HepG2 (cell line): ENCODE data around the gene GCHFR. TPM values are rescaled to one million over a fixed set of nuclear protein-coding genes. Genes with fewer than 3 reads are reported as not detected.
A peak's percentile ranks its signal among the peaks of the same experiment; 100 is the strongest.

Source experiments
- ATAC-seq: fragments of 200-7000 bp; cut with Tn5 transposase; 3 replicates; pipeline ENCODE4 v1.9.1; 2020; ENCODE audit warnings: mild to moderate bottlenecking, moderate library complexity
- BruUV-seq: library from RNA; stranded (reverse); fragments of 400-500 nt; replicated peaks from 2 replicates; lab custom pipeline; 2021; lab: Mats Ljungman, UMichigan
- CTCF ChIA-PET: fragments of 300-600 bp; formaldehyde crosslinking; extraction: SDS; loops from one replicate; lab custom pipeline; 2021; ENCODE audit warnings: low total read pairs, inconsistent platforms, low intra/inter-chr PET ratio; lab: Yijun Ruan, JAX
- POLR2A ChIA-PET: fragments of 350-600 bp; sonication (Branson Sonifier 250); formaldehyde crosslinking; loops from one replicate; lab custom pipeline; 2020; ENCODE audit warnings: antibody characterized with exemption, inconsistent platforms; lab: Yijun Ruan, JAX
- DNase-seq: peaks from one replicate; pipeline ENCODE4 v3.0.0-alpha.2; 2015; ENCODE audit warnings: low spot score
- FAIRE-seq: peaks from 3 replicates; lab custom pipeline; 2011; peaks lifted over from hg19 to GRCh38; lab: Jason Lieb, UNC
- H2AFZ ChIP-seq: one replicate; pipeline ENCODE4 v1.6.1; 2011; ENCODE audit warnings: low read length, inconsistent platforms
- H3K27ac ChIP-seq: fragments of 300-600 bp; 3 replicates; pipeline ENCODE4 v1.8.0; 2011; ENCODE audit warnings: mixed run types, mild to moderate bottlenecking, mixed read lengths, low read length, inconsistent platforms; ENCODE audit not compliant: insufficient read depth; ENCODE audit errors: extremely low read length
- H3K27me3 ChIP-seq, 2 experiments: fragments of 200-600 bp in 1 of 2; 2 replicates in 1 of 2; 3 replicates in 1 of 2; pipeline versions ENCODE4 v1.6.0 to v1.8.0; 2011; ENCODE audit warnings: low read length in 2 of 2, mild to moderate bottlenecking in 2 of 2, moderate library complexity in 2 of 2, inconsistent platforms in 1 of 2; ENCODE audit not compliant: insufficient read depth in 2 of 2, control insufficient read depth in 1 of 2
- H3K36me3 ChIP-seq, 2 experiments: fragments of 200-600 bp in 1 of 2; replicated peaks in 1 of 2; 2 replicates in 1 of 2; 3 replicates in 1 of 2; pipeline versions ENCODE4 v1.5.1 to v1.8.0; 2011; ENCODE audit warnings: low read length in 2 of 2, inconsistent platforms in 1 of 2; ENCODE audit not compliant: insufficient read depth in 2 of 2, control insufficient read depth in 1 of 2
- H3K4me1 ChIP-seq: 2 replicates; pipeline ENCODE4 v1.5.1; 2012; ENCODE audit warnings: low read length, inconsistent platforms; ENCODE audit not compliant: insufficient read depth
- H3K4me2 ChIP-seq: 2 replicates; pipeline ENCODE4 v1.6.0; 2011; ENCODE audit warnings: low read depth, low read length, inconsistent platforms
- H3K4me3 ChIP-seq, 3 experiments: fragments of 200-600 bp in 1 of 3; sonication (generic), shearing (Covaris generic) in 1 of 3; replicated peaks in 1 of 3; 2 replicates each; pipeline ENCODE4 v1.5.1; 2011 to 2016; ENCODE audit warnings: low read length in 3 of 3, inconsistent platforms in 2 of 3, low read depth in 2 of 3, mild to moderate bottlenecking in 2 of 3, control low read depth in 1 of 3, mixed read lengths in 1 of 3; ENCODE audit not compliant: insufficient read depth in 1 of 3
- H3K79me2 ChIP-seq: one replicate; pipeline ENCODE4 v1.6.1; 2011; ENCODE audit warnings: low read length, inconsistent platforms; ENCODE audit not compliant: insufficient read depth
- H3K9ac ChIP-seq: 2 replicates; pipeline ENCODE4 v1.6.0; 2011; ENCODE audit warnings: mild to moderate bottlenecking, low read depth, low read length, inconsistent platforms; ENCODE audit not compliant: insufficient read depth
- H3K9me3 ChIP-seq: 2 replicates; pipeline ENCODE4 v1.5.1; 2012; ENCODE audit warnings: mild to moderate bottlenecking, low read length
- H4K20me1 ChIP-seq: 2 replicates; pipeline ENCODE4 v1.6.0; 2011; ENCODE audit warnings: inconsistent platforms, mild to moderate bottlenecking, low read length, moderate library complexity; ENCODE audit not compliant: insufficient read depth
- ADNP ChIP-seq: sonication (generic); formaldehyde crosslinking; IDR thresholded peaks from 2 replicates; pipeline ENCODE4 v1.4.0; 2020; ENCODE audit warnings: missing genetic modification reagents
- ARID3A ChIP-seq: IDR thresholded peaks from 2 replicates; pipeline ENCODE4 v1.6.1; 2012; ENCODE audit warnings: low read depth, low read length, improper control_type of control experiment
- ARNT2 ChIP-seq: sonication (generic); formaldehyde crosslinking; IDR thresholded peaks from 2 replicates; pipeline ENCODE4 v1.8.0; 2022; ENCODE audit warnings: mild to moderate bottlenecking, low read depth, missing genetic modification reagents, moderate library complexity
- HNF4A ChIP-seq: sonication (generic); formaldehyde crosslinking; IDR thresholded peaks from 2 replicates; pipeline ENCODE4 v1.4.0; 2020; ENCODE audit warnings: missing genetic modification reagents
- MTF1 ChIP-seq: sonication (generic); formaldehyde crosslinking; IDR thresholded peaks from 2 replicates; pipeline ENCODE4 v1.5.0; 2020; ENCODE audit warnings: missing genetic modification reagents
- PAWR ChIP-seq: sonication (generic); formaldehyde crosslinking; IDR thresholded peaks from 2 replicates; pipeline ENCODE4 v1.4.0; 2020; ENCODE audit warnings: missing genetic modification reagents, mild to moderate bottlenecking, borderline replicate concordance
- STAT5B ChIP-seq: sonication (generic); formaldehyde crosslinking; IDR thresholded peaks from 2 replicates; pipeline ENCODE4 v1.4.0; 2020; ENCODE audit warnings: missing genetic modification reagents
- YEATS4 ChIP-seq: sonication (generic); formaldehyde crosslinking; IDR thresholded peaks from 2 replicates; pipeline ENCODE4 v1.4.0; 2020; ENCODE audit warnings: missing genetic modification reagents, borderline replicate concordance
- ZFY ChIP-seq: sonication (generic); formaldehyde crosslinking; IDR thresholded peaks from 2 replicates; pipeline ENCODE4 v1.4.0; 2020; ENCODE audit warnings: missing genetic modification reagents
- WGBS: methylation state at CpG from one replicate; pipeline ENCODE4 v1.1.6; 2017; ENCODE audit warnings: low lambda C conversion rate; 5-methylcytosine and 5-hydroxymethylcytosine counted together
- in situ Hi-C: cut with HindIII; loops from 2 replicates; pipeline ENCODE4 v1.10.0; 2017; ENCODE audit warnings: low pct_unique_long_range_greater_than_20kb; ENCODE audit not compliant: extremely low pct_ligation_motif_present
- intact Hi-C: fragments of 100-400 bp; cut with micrococcal nuclease; formaldehyde crosslinking; loops from one replicate; pipeline ENCODE4 v1.10.0; 2022; ENCODE audit not compliant: unreplicated experiment
- polyA plus RNA-seq, 8 experiments: library from polyadenylated mRNA; depleted of rRNA in 3 of 8; stranded (reverse) in 7 of 8; unstranded in 1 of 8; fragments of >200 nt; fragmentation: Illumina TruSeq in 4 of 8; extraction: Trizol in 4 of 8; gene quantifications; 2 replicates each; pipeline versions ENCODE4 v1.2.1 to v1.2.3, GENCODE V29; 2011 to 2016; ENCODE audit warnings: low read depth in 4 of 8, missing spikeins in 1 of 8, mixed read lengths in 1 of 8; ENCODE audit not compliant: insufficient read depth in 1 of 8
- total RNA-seq, 5 experiments: library from RNA; depleted of rRNA; stranded (reverse); fragments of >200 nt; fragmentation: Illumina TruSeq; extraction: Trizol; gene quantifications; 2 replicates each; pipeline ENCODE4 v1.2.3, GENCODE V29; 2016; ENCODE audit warnings: low read depth in 1 of 5
- TF ChIP-seq, protein P1 (sequence below): sonication (generic); formaldehyde crosslinking; IDR thresholded peaks from 2 replicates; pipeline ENCODE4 v1.4.0; 2020; ENCODE audit warnings: low read depth, missing genetic modification reagents
- TF ChIP-seq, protein P2 (sequence below): sonication (generic); formaldehyde crosslinking; IDR thresholded peaks from 2 replicates; pipeline ENCODE4 v1.8.0; 2022; ENCODE audit warnings: mild to moderate bottlenecking, missing genetic modification reagents
- TF ChIP-seq, protein P3 (sequence below): sonication (generic); formaldehyde crosslinking; IDR thresholded peaks from 2 replicates; pipeline ENCODE4 v1.5.0; 2020; ENCODE audit warnings: mild to moderate bottlenecking, missing genetic modification reagents

Gene GCHFR
- total and polyA plus RNA-seq, 2 of the 13 experiments (the other 11 are each of a cell fraction or from before 2014, with no cell fraction given) = 51.5 to 92.4 TPM

GRCh38 chr15:40807028-40807887 lies 43.4 kb downstream of the GCHFR start, which contains the start of the genes DNAJC17 and ZFYVE19 (continued):
- TF ChIP-seq, protein P1, sequence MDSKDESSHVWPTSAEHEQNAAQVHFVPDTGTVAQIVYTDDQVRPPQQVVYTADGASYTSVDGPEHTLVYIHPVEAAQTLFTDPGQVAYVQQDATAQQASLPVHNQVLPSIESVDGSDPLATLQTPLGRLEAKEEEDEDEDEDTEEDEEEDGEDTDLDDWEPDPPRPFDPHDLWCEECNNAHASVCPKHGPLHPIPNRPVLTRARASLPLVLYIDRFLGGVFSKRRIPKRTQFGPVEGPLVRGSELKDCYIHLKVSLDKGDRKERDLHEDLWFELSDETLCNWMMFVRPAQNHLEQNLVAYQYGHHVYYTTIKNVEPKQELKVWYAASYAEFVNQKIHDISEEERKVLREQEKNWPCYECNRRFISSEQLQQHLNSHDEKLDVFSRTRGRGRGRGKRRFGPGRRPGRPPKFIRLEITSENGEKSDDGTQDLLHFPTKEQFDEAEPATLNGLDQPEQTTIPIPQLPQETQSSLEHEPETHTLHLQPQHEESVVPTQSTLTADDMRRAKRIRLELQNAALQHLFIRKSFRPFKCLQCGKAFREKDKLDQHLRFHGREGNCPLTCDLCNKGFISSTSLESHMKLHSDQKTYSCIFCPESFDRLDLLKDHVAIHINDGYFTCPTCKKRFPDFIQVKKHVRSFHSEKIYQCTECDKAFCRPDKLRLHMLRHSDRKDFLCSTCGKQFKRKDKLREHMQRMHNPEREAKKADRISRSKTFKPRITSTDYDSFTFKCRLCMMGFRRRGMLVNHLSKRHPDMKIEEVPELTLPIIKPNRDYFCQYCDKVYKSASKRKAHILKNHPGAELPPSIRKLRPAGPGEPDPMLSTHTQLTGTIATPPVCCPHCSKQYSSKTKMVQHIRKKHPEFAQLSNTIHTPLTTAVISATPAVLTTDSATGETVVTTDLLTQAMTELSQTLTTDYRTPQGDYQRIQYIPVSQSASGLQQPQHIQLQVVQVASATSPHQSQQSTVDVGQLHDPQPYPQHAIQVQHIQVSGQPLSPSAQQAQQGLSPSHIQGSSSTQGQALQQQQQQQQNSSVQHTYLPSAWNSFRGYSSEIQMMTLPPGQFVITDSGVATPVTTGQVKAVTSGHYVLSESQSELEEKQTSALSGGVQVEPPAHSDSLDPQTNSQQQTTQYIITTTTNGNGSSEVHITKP (CRISPR knock-in tag) = peak; percentile 53; the same call in 1 of the 2 replicates
- peak; percentile 97 for TF ChIP-seq ZFY (CRISPR knock-in tag)

DNA sequence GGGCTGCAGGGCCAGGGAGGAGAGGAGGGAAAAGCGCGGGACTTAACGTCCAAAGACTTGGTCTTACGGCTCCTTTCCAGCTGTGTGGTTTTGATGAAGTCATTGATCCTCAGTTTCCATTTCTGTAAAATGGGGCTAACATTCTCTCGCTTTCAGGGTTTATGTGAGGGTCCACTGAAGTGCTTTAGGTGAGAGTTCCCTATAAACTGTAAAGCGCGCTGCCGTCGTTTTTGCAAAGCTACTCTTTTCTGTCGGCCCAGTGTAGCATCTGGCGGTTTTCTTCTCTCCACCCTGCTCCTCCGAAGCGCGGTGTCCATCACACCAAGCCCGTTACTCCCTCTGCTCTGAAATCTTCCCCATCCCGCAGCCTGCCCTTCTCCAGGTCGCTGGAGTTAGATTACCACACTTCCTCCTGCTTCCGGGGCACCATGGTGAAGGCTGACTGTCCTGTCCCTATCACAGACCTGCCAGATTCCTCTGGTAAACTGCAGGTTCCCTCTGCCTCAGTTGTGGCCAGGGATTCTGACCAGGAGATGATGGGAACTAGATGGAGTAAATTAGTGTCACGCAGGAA lies 44.1 kb downstream of the GCHFR start:
- H3K36me3 ChIP-seq = peaks cover 3 to 22% of the 10 kb centered on the region in 2 experiments; a peak in 4 of 5 replicates
- H2AFZ ChIP-seq = no peak overlapping the region
- CTCF ChIA-PET = no interaction called here
- H3K9me3 ChIP-seq = no peaks in the 10 kb centered on the region
- 30% methylated on average over 19 of the region's 19 CpGs for WGBS
- TSS peak; percentile 41 for BruUV-seq
- H3K27me3 ChIP-seq = no peaks in the 10 kb centered on the region; a peak in 1 of 5 replicates
- DNase-seq = no peak
- H3K4me1 ChIP-seq = peaks cover 36% of the 10 kb centered on the region
- peaks cover 20% of the 10 kb centered on the region for H3K79me2 ChIP-seq
- POLR2A ChIA-PET = interaction anchor here (0.6 to 1.9 kb wide), 15 partner anchors 10 to 239 kb away, joined by 3 to 10 read pairs (median 4); partner anchors contain the start of genes RHOV, RPUSD2 and VPS18
- H3K27ac ChIP-seq = peak overlapping the region; percentile 75
- FAIRE-seq = no peak
- H4K20me1 ChIP-seq = no peaks in the 10 kb centered on the region
- ATAC-seq = no peak; the same call in 2 of the 3 replicates
- peak overlapping the region; percentile 81 for H3K9ac ChIP-seq
- peak overlapping the region; percentile 74 to 95 (median 79) for H3K4me3 ChIP-seq
- H3K4me2 ChIP-seq = peak overlapping the region; percentile 97
- intact Hi-C loops = no loop called here
- in situ Hi-C loops = no loop called here
- TF ChIP-seq YEATS4 (CRISPR knock-in tag) = no peak
- TF ChIP-seq ARID3A = no peak
- 0 out of 2 replicates have a peak, but pooled peaks have one; percentile 6 for TF ChIP-seq STAT5B (CRISPR knock-in tag)
- TF ChIP-seq, protein P2, sequence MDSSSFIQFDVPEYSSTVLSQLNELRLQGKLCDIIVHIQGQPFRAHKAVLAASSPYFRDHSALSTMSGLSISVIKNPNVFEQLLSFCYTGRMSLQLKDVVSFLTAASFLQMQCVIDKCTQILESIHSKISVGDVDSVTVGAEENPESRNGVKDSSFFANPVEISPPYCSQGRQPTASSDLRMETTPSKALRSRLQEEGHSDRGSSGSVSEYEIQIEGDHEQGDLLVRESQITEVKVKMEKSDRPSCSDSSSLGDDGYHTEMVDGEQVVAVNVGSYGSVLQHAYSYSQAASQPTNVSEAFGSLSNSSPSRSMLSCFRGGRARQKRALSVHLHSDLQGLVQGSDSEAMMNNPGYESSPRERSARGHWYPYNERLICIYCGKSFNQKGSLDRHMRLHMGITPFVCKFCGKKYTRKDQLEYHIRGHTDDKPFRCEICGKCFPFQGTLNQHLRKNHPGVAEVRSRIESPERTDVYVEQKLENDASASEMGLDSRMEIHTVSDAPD (CRISPR knock-in tag) = no peak
- 0 out of 2 replicates have a peak, but pooled peaks have one; percentile 8 for TF ChIP-seq ARNT2 (CRISPR knock-in tag)
- TF ChIP-seq HNF4A (CRISPR knock-in tag) = 0 out of 2 replicates have a peak, but pooled peaks have one; percentile 0
- no peak for TF ChIP-seq MTF1
- TF ChIP-seq, protein P3, sequence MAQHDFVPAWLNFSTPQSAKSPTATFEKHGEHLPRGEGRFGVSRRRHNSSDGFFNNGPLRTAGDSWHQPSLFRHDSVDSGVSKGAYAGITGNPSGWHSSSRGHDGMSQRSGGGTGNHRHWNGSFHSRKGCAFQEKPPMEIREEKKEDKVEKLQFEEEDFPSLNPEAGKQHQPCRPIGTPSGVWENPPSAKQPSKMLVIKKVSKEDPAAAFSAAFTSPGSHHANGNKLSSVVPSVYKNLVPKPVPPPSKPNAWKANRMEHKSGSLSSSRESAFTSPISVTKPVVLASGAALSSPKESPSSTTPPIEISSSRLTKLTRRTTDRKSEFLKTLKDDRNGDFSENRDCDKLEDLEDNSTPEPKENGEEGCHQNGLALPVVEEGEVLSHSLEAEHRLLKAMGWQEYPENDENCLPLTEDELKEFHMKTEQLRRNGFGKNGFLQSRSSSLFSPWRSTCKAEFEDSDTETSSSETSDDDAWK (CRISPR knock-in tag) = no peak
- 0 out of 2 replicates have a peak, but pooled peaks have one; percentile 22 for TF ChIP-seq ADNP (CRISPR knock-in tag)
- TF ChIP-seq PAWR = no peak
